Measurements from ENCODE around the gene TTC39C. TPM values are rescaled to one million over a fixed set of nuclear protein-coding genes. Genes with fewer than 3 reads are reported as not detected.

Gene TTC39C
- polyA plus RNA-seq, 3 donors = 4.3 to 29.5 (median 8.3) TPM

GRCh38 chr18:24018299-24018886 lies 3.8 kb downstream of the TTC39C start:
- H3K36me3 Mint-ChIP-seq = peaks cover 5 to 7% of the 10 kb centered on the region in 2 donors
- no peak overlapping the region for H2AFZ ChIP-seq (ENCODE audit: insufficient read depth, low read depth, low read length, poor library complexity, severe bottlenecking)
- peaks cover 79 to 86% of the 10 kb centered on the region in 2 donors for H3K4me1 ChIP-seq (ENCODE audit: control insufficient read depth in 1 of 2, insufficient read depth in 2 of 2, low read length in 2 of 2)
- TF ChIP-seq CTCF (IDR thresholded peaks at IDR 0.05) = no peak
- no peak overlapping the region for H3K9ac ChIP-seq (ENCODE audit: insufficient read depth, low read length, poor library complexity, severe bottlenecking)
- H3K4me1 Mint-ChIP-seq = peaks cover 83% of the 10 kb centered on the region
- peaks cover 5 to 9% of the 10 kb centered on the region in 2 donors for H3K36me3 ChIP-seq (replicated peaks in 1 of 2; ENCODE audit: control insufficient read depth in 1 of 2, insufficient read depth in 2 of 2, low read length in 2 of 2)
- peak overlapping the region; percentile 15 to 50 for H3K27ac ChIP-seq (ENCODE audit: low read depth in 1 of 2, low read length in 2 of 2)
- H3K79me2 ChIP-seq (ENCODE audit: insufficient read depth, low read length) = peaks cover 97% of the 10 kb centered on the region
- no peaks in the 10 kb centered on the region for H3K27me3 Mint-ChIP-seq (ENCODE audit: low read depth in 3 of 3)
- intact Hi-C loops (cut with micrococcal nuclease) = loop anchor here in 1 of 2 donors (10.0 kb wide), 1 partner anchor 96 kb away; no protein-coding TSS in a partner anchor
- 40% methylated on average over 10 of the region's 11 CpGs for WGBS (ENCODE audit: insufficient coverage)
- H3K27me3 ChIP-seq (ENCODE audit: control insufficient read depth in 2 of 2, insufficient read depth in 2 of 2, low read length in 2 of 2) = no peaks in the 10 kb centered on the region
- peaks cover 71% of the 10 kb centered on the region for H4K20me1 ChIP-seq (ENCODE audit: insufficient read depth, low read length)
- peak overlapping the region in 6 of 7 donors; percentile 8 to 80 (median 59) for H3K27ac Mint-ChIP-seq
- no peak overlapping the region for H3K4me3 Mint-ChIP-seq
- H3K9me3 Mint-ChIP-seq = no peaks in the 10 kb centered on the region
- DNase-seq = no peak
- H3K9me3 ChIP-seq (replicated peaks in 1 of 2; ENCODE audit: control insufficient read depth in 1 of 2, insufficient read depth in 1 of 2, low read length in 2 of 2) = no peaks in the 10 kb centered on the region
- H3K4me2 ChIP-seq (replicated peaks; ENCODE audit: extremely low read depth, low read length, poor library complexity, severe bottlenecking) = no peak overlapping the region
- no peak overlapping the region for H3K4me3 ChIP-seq (replicated peaks in 1 of 3; ENCODE audit: low read depth in 2 of 3, low read length in 3 of 3)

- H3K36me3 ChIP-seq (replicated peaks in 1 of 2; ENCODE audit: control insufficient read depth in 1 of 2, insufficient read depth in 2 of 2, low read length in 2 of 2) = peaks cover 5 to 12% of the 10 kb centered on the region in 2 donors
- H3K27me3 ChIP-seq (ENCODE audit: control insufficient read depth in 2 of 2, insufficient read depth in 2 of 2, low read length in 2 of 2) = no peaks in the 10 kb centered on the region
- 4% methylated on average over 2 of the region's 5 CpGs for WGBS (ENCODE audit: insufficient coverage)
- Mint-ChIP-seq H3K4me3 (peak overlapping the region in 1 of 2 donors; percentile 39), H3K9me3 (no peaks in the 10 kb centered on the region), H3K27ac (peak overlapping the region in 5 of 7 donors; percentile 0 to 89 (median 75)), H3K27me3 (ENCODE audit: low read depth in 3 of 3) (no peaks in the 10 kb centered on the region), H3K4me1 (peaks cover 80% of the 10 kb centered on the region), H3K36me3 (peaks cover 8 to 10% of the 10 kb centered on the region in 2 donors)
- peak overlapping the region in 1 of 2 donors; percentile 50 for H3K27ac ChIP-seq (ENCODE audit: low read depth in 1 of 2, low read length in 2 of 2)
- intact Hi-C loops (cut with micrococcal nuclease) = loop anchor here in 1 of 2 donors (10.0 kb wide), 1 partner anchor 95 kb away; no protein-coding TSS in a partner anchor
- no peak overlapping the region for H2AFZ ChIP-seq (ENCODE audit: insufficient read depth, low read depth, low read length, poor library complexity, severe bottlenecking)
- H3K4me1 ChIP-seq (ENCODE audit: control insufficient read depth in 1 of 2, insufficient read depth in 2 of 2, low read length in 2 of 2) = peaks cover 73 to 81% of the 10 kb centered on the region in 2 donors
- H3K4me2 ChIP-seq (replicated peaks; ENCODE audit: extremely low read depth, low read length, poor library complexity, severe bottlenecking) = peak overlapping the region; percentile 26
- peaks cover 73% of the 10 kb centered on the region for H4K20me1 ChIP-seq (ENCODE audit: insufficient read depth, low read length)
- TF ChIP-seq CTCF (IDR thresholded peaks at IDR 0.05) = no peak
- H3K9ac ChIP-seq (ENCODE audit: insufficient read depth, low read length, poor library complexity, severe bottlenecking) = no peak overlapping the region
- H3K9me3 ChIP-seq (replicated peaks in 1 of 2; ENCODE audit: control insufficient read depth in 1 of 2, insufficient read depth in 1 of 2, low read length in 2 of 2) = no peaks in the 10 kb centered on the region
- peak overlapping the region in 1 of 3 experiments; percentile 17 for H3K4me3 ChIP-seq (replicated peaks in 1 of 3; ENCODE audit: low read depth in 2 of 3, low read length in 3 of 3)
- H3K79me2 ChIP-seq (ENCODE audit: insufficient read depth, low read length) = peaks cover 98% of the 10 kb centered on the region
- peak in 2 of 3 donors; percentile 24 to 55 for DNase-seq
Observed at GRCh38 chr18:24019641-24020331, 5.2 kb downstream of the TTC39C start.

Data from CD14-positive monocyte (primary cell).